KMS-11 (cell line): ENCODE data around the gene SPATA31D4.
"Not testable (repeated sequence)": the region's sequence is repeated elsewhere in the genome, so short reads cannot be mapped to it uniquely, and the experiment has no call there.

Source experiments
- H2AFZ ChIP-seq: fragments of 200-600 bp; sonication (generic); 2 replicates; pipeline ENCODE4 v1.6.1; 2016; ENCODE audit warnings: antibody characterized with exemption, mixed run types, low read depth
- H3K27ac ChIP-seq: fragments of 200-600 bp; sonication (generic); 2 replicates; pipeline ENCODE4 v1.6.1; 2016; ENCODE audit warnings: mild to moderate bottlenecking, mixed run types
- H3K27me3 ChIP-seq: fragments of 200-600 bp; sonication (generic); 2 replicates; pipeline ENCODE4 v1.6.1; 2017; ENCODE audit warnings: mild to moderate bottlenecking, low read depth, mixed run types, moderate library complexity; ENCODE audit not compliant: insufficient read depth
- H3K36me3 ChIP-seq: fragments of 200-600 bp; sonication (generic); 2 replicates; pipeline ENCODE4 v1.6.1; 2017; ENCODE audit warnings: mild to moderate bottlenecking, mixed run types; ENCODE audit not compliant: insufficient read depth
- H3K4me1 ChIP-seq: fragments of 200-600 bp; sonication (generic); 2 replicates; pipeline ENCODE4 v1.6.1; 2016; ENCODE audit warnings: mild to moderate bottlenecking, low read depth, mixed run types; ENCODE audit not compliant: poor library complexity, severe bottlenecking
- H3K4me2 ChIP-seq: fragments of 200-600 bp; sonication (generic); 2 replicates; pipeline ENCODE4 v1.7.0; 2016; ENCODE audit warnings: mild to moderate bottlenecking, mixed run types
- H3K4me3 ChIP-seq: fragments of 200-600 bp; sonication (generic); IDR thresholded peaks from 2 replicates; pipeline ENCODE4 v1.6.1; 2017; ENCODE audit warnings: low read depth, low read length, mixed read lengths; ENCODE audit not compliant: insufficient read depth
- H3K79me2 ChIP-seq: fragments of 200-600 bp; sonication (generic); 2 replicates; pipeline ENCODE4 v1.6.1; 2016; ENCODE audit warnings: low read depth, mixed run types; ENCODE audit not compliant: insufficient read depth
- H3K9ac ChIP-seq: fragments of 200-600 bp; sonication (generic); 2 replicates; pipeline ENCODE4 v1.6.1; 2016; ENCODE audit warnings: mild to moderate bottlenecking, mixed run types
- H4K20me1 ChIP-seq: fragments of 200-600 bp; sonication (generic); 2 replicates; pipeline ENCODE4 v1.6.1; 2016; ENCODE audit warnings: mild to moderate bottlenecking, mixed run types; ENCODE audit not compliant: insufficient read depth
- CTCF ChIP-seq: fragments of 200-600 bp; sonication (generic); conservative IDR thresholded peaks from 2 replicates; pipeline ENCODE4 v1.6.1; 2017; ENCODE audit warnings: low read depth, mild to moderate bottlenecking, antibody characterized with exemption, low read length, moderate library complexity, mixed read lengths

The SPATA31D4 gene

GRCh38 chr9:81915801-81916505 is 12.3 kb upstream of the SPATA31D4 start:
- Histone ChIP-seq H4K20me1 (no peaks in the 10 kb centered on the region), H3K27me3 (no peaks in the 10 kb centered on the region), H3K27ac (no peak overlapping the region), H3K79me2 (no peaks in the 10 kb centered on the region), H3K36me3 (no peaks in the 10 kb centered on the region), H3K4me3 (no peak overlapping the region), H3K4me1 (no peaks in the 10 kb centered on the region), H3K9ac (no peak overlapping the region), H3K4me2 (no peak overlapping the region), H2AFZ (no peak overlapping the region)
- no peak for TF ChIP-seq CTCF

GRCh38 chr9:81918507-81918906 is 9.7 kb upstream of the SPATA31D4 start:
- H3K27ac ChIP-seq, H3K79me2 ChIP-seq, H3K4me1 ChIP-seq, H3K9ac ChIP-seq, H3K36me3 ChIP-seq, H3K27me3 ChIP-seq, H2AFZ ChIP-seq, H4K20me1 ChIP-seq, H3K4me2 ChIP-seq, H3K4me3 ChIP-seq: not testable (repeated sequence)

GRCh38 chr9:81930147-81930546 is 1.9 kb downstream of the SPATA31D4 start:
- not testable (repeated sequence) for H4K20me1 ChIP-seq, H3K4me3 ChIP-seq, H3K36me3 ChIP-seq, H3K4me2 ChIP-seq, H3K9ac ChIP-seq, H3K4me1 ChIP-seq, H3K79me2 ChIP-seq, H3K27ac ChIP-seq, H2AFZ ChIP-seq, H3K27me3 ChIP-seq

GRCh38 chr9:81933547-81933946 is 5.3 kb downstream of the SPATA31D4 start:
- not testable (repeated sequence) for H3K4me3 ChIP-seq, H3K79me2 ChIP-seq, H3K9ac ChIP-seq, H2AFZ ChIP-seq, H3K36me3 ChIP-seq, H3K4me1 ChIP-seq, H3K4me2 ChIP-seq, H3K27me3 ChIP-seq, H4K20me1 ChIP-seq, H3K27ac ChIP-seq

- H3K4me3 ChIP-seq, H3K4me2 ChIP-seq, H3K9ac ChIP-seq, H3K27me3 ChIP-seq, H3K79me2 ChIP-seq, H3K36me3 ChIP-seq, H3K27ac ChIP-seq, H2AFZ ChIP-seq, H3K4me1 ChIP-seq, H4K20me1 ChIP-seq: not testable (repeated sequence)
Observed at GRCh38 chr9:81943393-81943792, 15.2 kb downstream of the SPATA31D4 start, which contains the start of gene SPATA31D3. TSS of gene SPATA31D3 (plus strand) at chr9:81943500. CDS start at chr9:81943586, 86 bp downstream.

- not testable (repeated sequence) for H3K9ac ChIP-seq, H3K27ac ChIP-seq, H3K4me2 ChIP-seq, H3K4me1 ChIP-seq, H2AFZ ChIP-seq, H3K79me2 ChIP-seq, H3K36me3 ChIP-seq, H3K4me3 ChIP-seq, H4K20me1 ChIP-seq, H3K27me3 ChIP-seq
Observed at GRCh38 chr9:81948650-81949049, 20.4 kb downstream of the SPATA31D4 start.

GRCh38 chr9:81953096-81953495 is 24.9 kb downstream of the SPATA31D4 start:
- H3K4me1 ChIP-seq = no peaks in the 10 kb centered on the region
- no peak overlapping the region for H3K27ac ChIP-seq
- no peaks in the 10 kb centered on the region for H3K79me2 ChIP-seq
- H3K4me2 ChIP-seq = no peak overlapping the region
- H3K27me3 ChIP-seq = no peaks in the 10 kb centered on the region
- H2AFZ ChIP-seq = no peak overlapping the region
- no peak overlapping the region for H3K4me3 ChIP-seq
- TF ChIP-seq CTCF = no peak
- no peak overlapping the region for H3K9ac ChIP-seq
- no peaks in the 10 kb centered on the region for H3K36me3 ChIP-seq
- H4K20me1 ChIP-seq = no peaks in the 10 kb centered on the region
